Umbilical cord (tissue), 2 donors: ENCODE measurements around the gene ATP5PO. TPM values are rescaled to one million over a fixed set of nuclear protein-coding genes. Genes with fewer than 3 reads are reported as not detected.
"Not testable (repeated sequence)": the region's sequence is repeated elsewhere in the genome, so short reads cannot be mapped to it uniquely, and the experiment has no call there.

ENCODE experiments used
- DNase-seq: peaks from one replicate; pipeline ENCODE4 v3.0.0-alpha.2; 2015; ENCODE audit warnings: low spot score
- total RNA-seq: library from RNA; depleted of rRNA; stranded (reverse); fragments of >200 nt; gene quantifications from one replicate; pipeline ENCODE4 v1.2.3, GENCODE V29; 2014; ENCODE audit warnings: low replicate concordance; ENCODE audit not compliant: insufficient read depth

ATP5PO gene
- total RNA-seq, 1 donor from 2014 or later = 50.8 TPM

DNA sequence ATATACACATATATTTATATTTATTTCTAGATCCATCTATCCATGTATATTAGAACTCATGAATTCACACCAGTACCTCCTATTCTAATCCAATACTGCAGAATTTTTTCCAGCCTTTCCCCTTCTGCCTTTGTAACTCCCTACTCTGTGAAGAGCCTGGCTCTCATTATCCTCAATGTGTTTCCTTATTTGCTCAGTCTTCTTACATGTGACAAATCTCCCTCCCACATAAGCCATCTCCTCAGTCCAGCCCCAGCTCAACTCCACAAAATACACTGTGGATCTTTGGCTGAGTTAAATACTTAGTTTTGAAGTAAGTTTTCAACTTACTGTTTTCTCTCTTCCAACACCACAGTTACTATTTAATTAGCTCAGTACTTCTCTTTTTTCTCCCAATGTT is 45.7 kb downstream of the ATP5PO start:
- peak; percentile 46 for DNase-seq

DNA sequence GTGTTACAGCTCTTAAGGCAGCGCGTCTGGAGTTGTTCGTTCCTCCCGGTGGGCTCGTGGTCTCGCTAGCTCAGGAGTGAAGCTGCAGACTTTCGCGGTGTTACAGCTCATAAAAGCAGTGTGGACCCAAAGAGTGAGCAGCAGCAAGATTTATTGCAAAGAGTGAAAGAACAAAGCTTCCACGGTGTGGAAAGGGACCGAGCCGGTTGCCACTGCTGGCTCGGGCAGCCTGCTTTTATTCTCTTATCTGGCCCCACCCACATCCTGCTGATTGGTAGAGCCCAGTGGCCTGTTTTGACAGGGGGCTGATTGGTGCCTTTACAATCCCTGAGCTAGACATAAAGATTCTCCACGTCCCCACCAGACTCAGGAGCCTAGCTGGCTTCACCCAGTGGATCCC is 47.7 kb downstream of the ATP5PO start:
- DNase-seq = not testable (repeated sequence)

DNA sequence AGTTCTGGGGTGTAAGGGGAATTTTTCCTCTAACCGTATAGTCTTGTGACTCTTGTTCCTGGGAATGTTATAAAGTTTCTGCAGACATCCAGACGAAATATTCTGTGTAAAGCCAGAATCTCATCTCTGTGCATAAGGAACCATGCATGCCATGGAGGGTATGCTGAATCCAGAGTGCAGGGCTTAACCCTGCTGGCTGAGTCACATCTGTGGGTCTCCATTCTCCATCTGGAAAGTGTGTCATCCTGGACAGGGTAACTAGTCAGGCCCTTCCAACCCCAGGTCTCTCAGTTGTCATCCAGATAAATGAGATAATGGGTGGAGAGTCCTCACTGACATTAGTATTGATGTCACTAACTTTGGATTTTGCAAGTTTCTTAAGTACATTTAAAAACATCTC is 48.8 kb downstream of the ATP5PO start:
- peak; percentile 76 for DNase-seq

DNA sequence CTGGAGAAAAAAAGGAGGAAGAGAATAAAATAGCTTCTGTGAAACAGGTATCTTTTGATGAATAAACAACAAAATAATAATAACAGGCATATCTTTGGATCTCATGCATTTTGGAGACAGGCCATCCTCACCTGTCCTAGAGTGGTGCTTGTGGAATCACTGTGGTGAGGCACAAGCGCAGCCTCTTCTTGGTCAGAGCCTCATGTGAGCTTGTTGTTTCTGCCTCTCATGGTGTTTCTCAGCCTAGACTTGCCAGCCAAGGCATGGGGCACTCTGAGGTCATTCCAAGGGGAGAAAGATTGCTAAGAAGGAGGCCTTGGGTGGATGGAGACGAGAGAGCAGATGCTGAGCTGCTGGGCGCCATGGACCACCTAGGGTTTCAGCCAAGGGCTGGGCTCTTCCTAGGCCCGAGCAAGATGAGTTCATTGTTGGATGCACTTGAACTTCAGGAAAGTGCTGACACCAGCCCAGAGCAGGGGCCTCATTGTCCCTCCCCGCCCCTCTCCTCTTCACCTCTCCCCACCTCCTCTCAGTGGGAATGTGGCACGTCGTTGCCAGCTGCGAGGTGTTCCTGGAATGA is 49.5 kb downstream of the ATP5PO start:
- no peak for DNase-seq

DNA sequence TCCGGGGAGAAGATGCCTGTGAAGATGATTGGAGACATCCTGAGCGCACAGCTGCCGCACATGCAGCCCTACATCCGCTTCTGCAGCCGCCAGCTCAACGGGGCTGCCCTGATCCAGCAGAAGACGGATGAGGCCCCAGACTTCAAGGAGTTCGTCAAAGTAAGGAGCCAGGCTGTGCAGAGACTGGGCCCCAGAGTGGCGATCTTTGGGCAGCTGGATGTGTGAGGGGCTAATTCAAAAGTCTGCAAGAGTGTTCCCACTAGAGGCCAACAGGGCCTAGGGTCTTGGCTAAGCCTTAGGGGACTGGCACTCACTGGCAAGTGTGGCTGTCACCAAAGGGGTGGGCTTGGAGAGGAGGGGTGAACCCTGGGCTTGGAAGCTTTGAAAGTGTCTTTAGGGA is 50.4 kb downstream of the ATP5PO start:
- DNase-seq = no peak

DNA sequence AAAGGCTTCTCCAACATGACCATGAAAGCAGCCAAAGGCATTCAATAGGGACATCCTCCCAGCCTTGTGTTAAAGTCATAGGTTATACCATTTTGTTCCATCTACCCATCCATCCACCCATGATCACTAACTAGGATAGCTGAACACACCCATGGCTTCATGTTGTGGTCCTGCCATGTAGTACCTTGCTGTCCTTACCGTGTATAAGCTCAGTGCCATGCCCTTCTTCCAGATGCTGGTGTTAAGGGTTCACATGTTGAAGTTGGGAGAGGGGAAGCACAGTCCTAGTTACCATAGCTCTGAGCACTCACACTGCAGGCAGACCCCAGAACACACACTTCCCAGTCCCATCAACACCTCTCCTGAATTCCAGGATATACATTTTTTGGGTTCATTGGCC is 51.5 kb downstream of the ATP5PO start:
- no peak for DNase-seq

DNA sequence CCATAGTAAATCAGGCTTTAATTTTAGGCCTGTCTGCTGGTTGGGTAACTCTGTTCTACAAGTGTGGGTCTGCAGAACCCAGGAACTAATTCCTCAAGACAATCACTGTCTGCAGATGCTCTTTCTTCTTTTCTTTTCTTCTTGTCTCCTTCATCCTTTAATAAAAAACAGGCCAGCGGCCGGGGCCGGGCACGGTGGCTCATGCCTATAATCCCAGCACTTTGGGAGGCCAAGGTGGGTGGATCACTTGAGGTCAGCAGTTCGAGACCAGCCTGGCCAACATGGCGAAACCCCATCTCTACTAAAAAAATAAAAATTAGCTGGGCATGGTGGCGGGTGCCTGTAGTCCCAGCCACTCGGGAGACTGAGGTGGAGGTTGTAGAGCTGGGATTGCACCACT is 52.4 kb downstream of the ATP5PO start:
- DNase-seq = not testable (repeated sequence)

DNA sequence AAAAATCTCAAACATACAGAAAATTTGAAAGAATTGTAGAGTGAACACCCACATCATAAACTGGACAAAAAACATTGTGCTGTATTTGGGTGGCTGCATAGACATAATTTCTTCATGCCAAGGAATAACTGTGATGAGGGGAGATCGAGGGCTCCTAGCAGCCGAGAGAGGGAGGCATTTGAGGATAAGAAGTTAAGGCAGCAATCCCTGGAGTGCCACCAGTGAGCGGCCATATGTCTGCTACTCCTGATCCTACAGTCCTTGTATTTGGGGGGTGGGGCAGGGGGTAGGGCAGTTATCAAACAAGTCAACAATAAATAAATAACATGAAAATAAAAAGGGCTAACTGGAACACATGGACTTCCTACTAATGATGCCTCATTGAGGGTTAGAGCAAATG is 54.5 kb downstream of the ATP5PO start:
- peak; percentile 64 for DNase-seq

DNA sequence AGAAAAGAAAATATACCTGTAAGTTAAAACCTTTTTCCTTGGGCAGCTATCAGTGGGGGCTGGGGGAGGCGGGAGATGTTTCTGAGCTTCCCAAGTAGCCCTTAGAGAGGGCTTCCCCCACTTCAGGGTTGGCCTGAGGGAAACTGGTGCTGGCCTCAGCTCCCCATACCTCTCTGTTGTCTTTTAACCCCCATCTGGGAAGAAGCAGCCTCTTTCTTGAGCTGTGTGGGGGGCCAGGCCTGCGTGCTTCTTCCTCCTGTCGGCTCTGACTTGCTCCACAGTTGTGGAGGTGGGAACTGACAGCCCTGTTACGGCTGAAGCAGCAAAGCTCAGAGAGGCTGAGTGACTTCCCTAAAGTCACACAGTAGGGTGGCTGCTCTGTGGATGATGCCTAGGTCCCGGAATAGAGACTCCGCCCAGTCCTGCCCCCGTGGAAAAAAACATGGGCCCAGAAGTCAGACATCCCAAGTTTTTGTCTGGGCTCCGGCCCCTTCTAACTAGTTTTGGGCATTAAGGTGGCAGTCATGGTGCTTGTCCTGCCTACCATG is 55.2 kb downstream of the ATP5PO start:
- DNase-seq = no peak

DNA sequence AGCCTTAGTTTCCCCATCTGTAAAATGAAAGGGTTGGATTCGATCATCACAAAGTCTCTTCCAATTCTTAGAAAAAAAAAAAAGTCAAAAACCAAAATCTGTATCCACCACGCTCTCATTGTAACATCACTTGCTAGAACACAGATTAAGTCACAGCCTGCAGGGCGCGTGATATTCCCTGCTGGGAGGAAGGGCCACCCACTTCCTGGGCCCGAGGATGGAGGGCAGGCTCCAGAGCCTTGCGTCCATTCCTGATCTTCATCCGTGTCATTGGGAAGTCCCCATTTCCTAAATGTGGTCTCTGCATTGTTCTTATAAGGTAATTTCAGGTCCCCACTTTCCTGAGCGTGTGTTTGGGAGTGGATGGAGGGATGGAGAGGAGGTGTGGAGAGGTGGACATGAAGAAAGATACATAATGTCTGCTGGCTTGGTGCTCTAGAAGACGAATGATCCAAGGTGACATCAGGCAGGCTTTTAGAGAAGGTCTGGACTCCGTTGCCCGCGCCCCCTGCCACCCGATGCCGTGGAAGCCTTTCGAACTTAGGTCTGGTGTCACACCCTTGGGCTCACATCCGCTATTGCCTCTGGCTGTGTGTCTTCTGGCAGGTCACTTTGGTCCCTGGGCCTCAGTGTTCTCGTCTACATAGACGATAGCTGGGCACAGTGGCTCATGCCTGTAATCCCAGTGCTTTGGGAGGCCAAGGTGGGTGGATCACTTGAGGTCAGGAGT is 56.1 kb downstream of the ATP5PO start:
- no peak for DNase-seq

DNA sequence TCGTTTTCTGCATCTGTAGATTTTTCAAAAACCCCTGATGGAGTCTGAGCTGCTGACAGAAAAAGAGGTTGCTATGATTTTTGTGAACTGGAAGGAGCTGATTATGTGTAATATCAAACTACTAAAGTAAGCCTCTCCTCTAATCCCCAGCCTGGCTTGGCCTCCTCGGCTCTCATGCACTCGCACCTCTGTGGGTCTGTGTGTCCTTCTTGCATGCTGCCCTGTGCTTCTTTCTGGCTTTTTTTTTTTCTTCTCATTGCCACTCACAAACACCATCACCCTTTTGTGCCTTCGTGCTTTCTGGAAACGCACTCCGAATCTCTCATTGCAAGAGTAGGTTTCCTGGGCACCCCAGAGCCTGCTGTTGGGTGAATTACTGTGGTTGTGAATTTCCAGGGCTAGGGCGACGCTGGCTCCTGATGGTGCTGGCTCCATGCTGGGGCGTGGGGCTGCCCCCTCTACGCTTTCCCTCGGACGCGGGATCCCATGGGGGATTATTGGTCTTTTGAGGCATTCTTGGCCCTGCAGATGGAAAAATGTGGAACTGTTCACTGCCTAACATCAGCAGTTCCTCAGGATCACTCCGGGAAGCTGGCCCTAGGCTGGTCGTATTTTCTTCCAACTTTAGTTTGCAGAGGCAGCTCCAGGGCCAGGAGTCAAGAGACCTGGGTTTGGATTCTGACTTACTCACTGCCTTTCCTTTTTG is 56.8 kb downstream of the ATP5PO start:
- DNase-seq = peak; percentile 91

DNA sequence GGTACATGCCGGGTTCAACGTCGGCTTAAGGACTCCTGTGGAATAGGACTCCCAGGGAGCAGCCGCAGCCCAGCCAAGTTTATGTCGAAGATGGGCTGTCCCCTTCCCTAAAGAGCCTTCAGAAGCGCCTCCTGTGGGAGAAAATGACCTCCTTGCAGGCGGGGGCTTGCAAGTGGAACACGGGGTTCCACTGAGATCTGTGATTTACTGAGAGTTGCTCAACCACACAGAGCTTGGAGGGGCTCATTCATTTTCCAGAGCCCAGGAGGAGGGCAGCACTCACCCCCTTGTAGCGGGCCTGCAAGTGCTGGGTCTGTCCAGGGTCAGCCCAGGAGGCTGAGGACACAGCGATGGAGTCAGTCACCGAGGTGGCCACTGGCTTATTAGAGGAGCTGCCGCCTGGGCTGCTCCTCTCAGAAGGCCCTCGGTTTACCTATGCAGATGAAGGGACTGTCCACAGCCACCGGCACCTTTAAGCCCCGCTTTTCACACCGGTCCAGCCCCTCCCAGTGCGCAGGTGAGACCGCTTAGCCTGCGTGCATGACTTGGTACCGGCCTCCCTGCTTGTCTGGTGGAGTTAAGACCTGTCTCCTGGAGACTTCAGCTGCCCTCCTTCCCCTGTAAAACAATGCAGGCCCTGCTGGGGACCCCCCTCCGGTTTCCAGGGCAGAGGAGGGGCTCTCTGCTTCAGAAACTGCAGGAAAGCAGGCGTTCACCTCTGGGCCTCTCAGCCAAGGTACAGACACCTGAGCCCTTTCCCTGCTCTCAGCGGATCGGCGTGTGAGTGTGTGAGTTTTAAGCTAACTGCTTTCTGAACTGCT is 57.5 kb downstream of the ATP5PO start:
- DNase-seq = no peak

DNA sequence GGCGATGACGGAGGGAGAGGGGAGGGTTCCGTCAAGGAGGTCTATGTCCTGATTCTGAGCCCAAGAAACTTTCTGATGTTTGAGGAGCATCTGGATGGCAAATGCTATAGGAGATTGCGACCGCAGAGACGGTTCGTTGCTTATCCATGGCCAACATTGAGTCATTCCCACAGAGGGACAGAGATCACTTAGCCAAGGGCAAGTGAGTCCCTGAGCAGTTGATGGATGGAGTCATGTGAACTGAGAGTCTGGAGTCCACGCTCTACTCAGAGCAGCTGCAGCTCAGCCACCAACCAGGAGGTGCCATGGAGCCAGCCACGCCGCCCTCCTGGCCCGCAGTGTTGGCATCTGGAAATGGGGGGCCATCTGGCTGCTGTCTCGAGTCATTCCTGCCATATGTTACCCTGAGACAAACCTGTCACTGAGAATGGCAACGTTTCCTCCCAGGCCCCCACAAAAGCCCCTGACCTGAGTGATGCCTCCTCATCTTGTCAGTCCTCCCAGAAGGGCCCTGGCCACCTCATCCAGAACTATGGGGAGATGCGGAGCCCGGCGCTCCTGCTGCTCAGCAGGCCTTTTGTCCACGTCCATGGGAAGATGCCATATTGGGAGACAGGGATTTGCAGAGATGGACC is 58.6 kb downstream of the ATP5PO start:
- no peak for DNase-seq

DNA sequence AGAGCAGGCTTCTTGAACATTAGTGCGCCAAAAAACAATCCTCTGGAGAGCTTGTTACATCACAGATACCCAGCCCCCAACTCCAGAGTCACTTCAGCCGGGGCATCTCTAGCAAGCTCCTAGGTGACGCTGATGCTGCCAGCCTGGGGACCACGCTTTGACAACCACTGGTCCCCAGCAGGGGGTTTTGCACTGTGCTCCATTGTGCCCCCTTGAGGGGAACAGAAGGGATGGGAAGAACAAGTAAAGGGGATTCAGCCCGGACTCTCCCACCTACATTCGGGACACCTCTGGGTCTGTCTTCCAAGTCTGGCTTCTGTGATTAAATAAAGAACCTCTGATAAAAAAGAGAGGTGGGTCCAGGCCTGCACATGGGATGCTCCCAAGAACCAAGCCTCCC is 60.4 kb downstream of the ATP5PO start:
- no peak for DNase-seq

DNA sequence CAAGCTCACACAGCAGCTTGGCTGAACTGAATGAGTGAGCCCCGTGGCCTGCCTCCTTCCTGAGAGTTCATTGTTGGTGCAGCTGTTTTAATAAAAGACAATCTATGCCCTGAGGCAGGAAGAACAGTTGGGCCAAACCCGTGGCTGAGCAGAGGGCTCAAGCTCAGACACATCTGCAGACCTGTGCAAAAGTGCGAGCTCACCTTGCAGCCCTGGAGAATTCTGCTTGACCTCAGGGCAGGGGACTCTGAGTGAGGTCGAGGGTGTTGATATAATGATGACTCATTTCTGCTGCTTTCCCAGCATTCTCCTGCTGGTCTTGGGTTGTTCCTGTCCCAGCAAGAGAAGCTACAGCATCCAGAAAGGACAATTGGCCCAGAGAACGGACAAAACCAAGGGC is 61.0 kb downstream of the ATP5PO start:
- no peak for DNase-seq

Other genes with a start within 250 kb of the ATP5PO start
- gene MRPS6, start 157.8 kb upstream of the ATP5PO start, total RNA-seq = 59.5 TPM
- 91.7 TPM for gene SLC5A3, start 157.8 kb upstream of the ATP5PO start, total RNA-seq